Aorta (tissue), 4 donors: Measurements from ENCODE around the gene CT47B1. TPM values are rescaled to one million over a fixed set of nuclear protein-coding genes. Genes with fewer than 3 reads are reported as not detected.

ENCODE experiments used
- polyA plus RNA-seq, 2 donors: library from polyadenylated mRNA; stranded (reverse); fragments of 200-250 nt; gene quantifications; one replicate each; pipeline ENCODE4 v1.2.3, GENCODE V29; 2013
- total RNA-seq, 2 donors: library from RNA; stranded (reverse); fragmentation: NEBNext Ultra II Directional; extraction: Animal tissue kit (Norgen Biotek cat#: 25700); gene quantifications; one replicate each; pipeline ENCODE4 v1.2.1, GENCODE V29; 2021
- donor health status: healthy with polysubstance abuse.
- donor health status: Bipolar disorder and iron deficiency.
- donor health status: DM: no; HTN: no; CAD: no.
- donor health status: DM: yes; HTN: yes; CAD: no.

CT47B1 gene
- total and polyA plus RNA-seq, 4 donors: not detected

Other genes with a start within 250 kb of the CT47B1 start
- 10 to 100 TPM; 19.0 to 21.6 TPM for gene C1GALT1C1, start 245.8 kb downstream of the CT47B1 start, total RNA-seq
- gene C1GALT1C1, start 245.8 kb downstream of the CT47B1 start, polyA plus RNA-seq: 10 to 100 TPM; 27.3 to 29.5 TPM
- gene CT47A11, start 61.3 kb upstream of the CT47B1 start, total RNA-seq: not detected
- not detected for gene CT47A11, start 61.3 kb upstream of the CT47B1 start, polyA plus RNA-seq
- gene CT47A10, start 66.2 kb upstream of the CT47B1 start, total RNA-seq: not detected
- gene CT47A10, start 66.2 kb upstream of the CT47B1 start, polyA plus RNA-seq: not detected
- not detected for gene CT47A9, start 71.0 kb upstream of the CT47B1 start, total RNA-seq
- not detected for gene CT47A9, start 71.0 kb upstream of the CT47B1 start, polyA plus RNA-seq
- gene CT47A8, start 75.9 kb upstream of the CT47B1 start, total RNA-seq: not detected
- gene CT47A8, start 75.9 kb upstream of the CT47B1 start, polyA plus RNA-seq: not detected
- gene CT47A7, start 80.7 kb upstream of the CT47B1 start, total RNA-seq: not detected
- not detected for gene CT47A7, start 80.7 kb upstream of the CT47B1 start, polyA plus RNA-seq
- not detected for gene CT47A6, start 85.6 kb upstream of the CT47B1 start, total RNA-seq
- not detected for gene CT47A6, start 85.6 kb upstream of the CT47B1 start, polyA plus RNA-seq
- not detected for gene CT47A5, start 90.5 kb upstream of the CT47B1 start, total RNA-seq
- gene CT47A5, start 90.5 kb upstream of the CT47B1 start, polyA plus RNA-seq: not detected
- gene CT47A4, start 95.3 kb upstream of the CT47B1 start, total RNA-seq: not detected
- gene CT47A4, start 95.3 kb upstream of the CT47B1 start, polyA plus RNA-seq: not detected
- gene CT47A3, start 100.2 kb upstream of the CT47B1 start, total RNA-seq: not detected
- not detected for gene CT47A3, start 100.2 kb upstream of the CT47B1 start, polyA plus RNA-seq
- not detected for gene CT47A2, start 105.1 kb upstream of the CT47B1 start, total RNA-seq
- not detected for gene CT47A2, start 105.1 kb upstream of the CT47B1 start, polyA plus RNA-seq
- not detected for gene CT47A1, start 109.9 kb upstream of the CT47B1 start, total RNA-seq
- gene CT47A1, start 109.9 kb upstream of the CT47B1 start, polyA plus RNA-seq: not detected
- 1 to 10 TPM; 1.6 to 2.2 TPM for gene GLUD2, start 171.7 kb upstream of the CT47B1 start, total RNA-seq
- gene GLUD2, start 171.7 kb upstream of the CT47B1 start, polyA plus RNA-seq: under 1 TPM in 1 of 2 donors, not detected in 1; 0.38 TPM